HCT116 (cell line): ENCODE results near the gene RFTN1. TPM values are rescaled to one million over a fixed set of nuclear protein-coding genes. Genes with fewer than 3 reads are reported as not detected.
A peak's percentile ranks its signal among the peaks of the same experiment; 100 is the strongest.

Source experiments
- ATAC-seq: fragments of 200-7000 bp; cut with Tn5 transposase; 2 replicates; pipeline ENCODE4 v1.9.1; 2020; ENCODE audit warnings: mild to moderate bottlenecking, moderate library complexity
- BruUV-seq: library from RNA; stranded (reverse); fragments of 400-500 nt; replicated peaks from 2 replicates; lab custom pipeline; 2021; lab: Mats Ljungman, UMichigan
- CTCF ChIA-PET: fragments of 300-600 bp; sonication (Branson Sonifier 250); formaldehyde crosslinking; loops from one replicate; lab custom pipeline; 2021; ENCODE audit warnings: antibody characterized with exemption; lab: Charles Lee
- POLR2A ChIA-PET: fragments of 300-600, 350-600 bp; sonication (Branson Sonifier 250); formaldehyde crosslinking; loops from one replicate; lab custom pipeline; 2021; ENCODE audit warnings: antibody characterized with exemption; lab: Charles Lee
- RAD21 ChIA-PET, 2 experiments: fragments of 300-600 bp; sonication (Branson Sonifier 250); formaldehyde crosslinking; loops; one replicate each; lab custom pipeline; 2023; ENCODE audit warnings: low total read pairs in 2 of 2; ENCODE audit not compliant: uncharacterized antibody in 2 of 2, unreplicated experiment in 2 of 2, low non-redundant PET in 1 of 2; lab: Charles Lee
- DNase-seq: peaks from one replicate; pipeline ENCODE4 v3.0.0-alpha.2; 2010; ENCODE audit warnings: low read depth, low spot score
- H2AFZ ChIP-seq: fragments of 200-600 bp; shearing (Covaris generic), sonication (generic); 2 replicates; pipeline ENCODE4 v1.6.1; 2017; ENCODE audit warnings: low read depth, mixed run types, mixed read lengths, antibody characterized with exemption, low read length; ENCODE audit not compliant: poor library complexity, severe bottlenecking
- H3K27ac ChIP-seq: 2 replicates; pipeline ENCODE4 v1.5.1; 2012; ENCODE audit warnings: low read depth, low read length
- H3K27me3 ChIP-seq: fragments of 200-600 bp; sonication (generic); 2 replicates; pipeline ENCODE4 v1.6.1; 2016; ENCODE audit warnings: mixed run types, low read length, mixed read lengths; ENCODE audit not compliant: insufficient read depth
- H3K36me3 ChIP-seq, 2 experiments: fragments of 200-500 bp in 1 of 2; fragments of 200-600 bp in 1 of 2; sonication (Bioruptor generic) in 1 of 2; sonication (generic) in 1 of 2; 2 replicates each; pipeline versions ENCODE4 v1.5.1 to v1.6.1; 2014 to 2016; ENCODE audit warnings: low read length in 2 of 2, inconsistent platforms in 1 of 2, mixed read lengths in 1 of 2, mixed run types in 1 of 2; ENCODE audit not compliant: insufficient read depth in 2 of 2, control insufficient read depth in 1 of 2
- H3K4me1 ChIP-seq, 2 experiments: fragments of 200-600 bp in 1 of 2; sonication (generic) in 1 of 2; 2 replicates each; pipeline versions ENCODE4 v1.5.1 to v1.6.1; 2012 to 2017; ENCODE audit warnings: low read length in 2 of 2, inconsistent platforms in 1 of 2, mild to moderate bottlenecking in 1 of 2, mixed read lengths in 1 of 2, mixed run types in 1 of 2, moderate library complexity in 1 of 2; ENCODE audit not compliant: insufficient read depth in 2 of 2, control insufficient read depth in 1 of 2
- H3K4me2 ChIP-seq: fragments of 200-600 bp; sonication (generic); 2 replicates; pipeline ENCODE4 v1.6.1; 2017; ENCODE audit warnings: mixed run types, low read length, mixed read lengths
- H3K4me3 ChIP-seq, 2 experiments: fragments of 200-600 bp in 1 of 2; sonication (generic) in 1 of 2; replicated peaks in 1 of 2; 2 replicates each; pipeline ENCODE4 v1.5.1; 2011 to 2016; ENCODE audit warnings: low read length in 2 of 2, control low read depth in 1 of 2, low read depth in 1 of 2, mild to moderate bottlenecking in 1 of 2, mixed read lengths in 1 of 2, mixed run types in 1 of 2
- H3K79me2 ChIP-seq: fragments of 200-600 bp; sonication (generic); 2 replicates; pipeline ENCODE4 v1.6.1; 2017; ENCODE audit warnings: mild to moderate bottlenecking, mixed run types, low read length, moderate library complexity, mixed read lengths; ENCODE audit not compliant: insufficient read depth
- H3K9ac ChIP-seq: fragments of 200-600 bp; sonication (generic); 2 replicates; pipeline ENCODE4 v1.6.1; 2016; ENCODE audit warnings: low read length, mixed read lengths
- H3K9me2 ChIP-seq: fragments of 200-600 bp; sonication (generic), shearing (Covaris generic); 2 replicates; pipeline ENCODE4 v1.6.1; 2017; ENCODE audit warnings: mixed run types, mild to moderate bottlenecking, moderate library complexity; ENCODE audit not compliant: insufficient read depth
- H3K9me3 ChIP-seq, 2 experiments: fragments of 200-500 bp in 1 of 2; fragments of 200-600 bp in 1 of 2; sonication (Bioruptor generic) in 1 of 2; sonication (generic) in 1 of 2; 2 replicates each; pipeline ENCODE4 v1.6.1; 2014 to 2017; ENCODE audit warnings: low read length in 2 of 2, mixed read lengths in 2 of 2, inconsistent platforms in 1 of 2, low read depth in 1 of 2, mild to moderate bottlenecking in 1 of 2, mixed run types in 1 of 2, moderate library complexity in 1 of 2; ENCODE audit not compliant: control insufficient read depth in 1 of 2, insufficient read depth in 1 of 2
- H4K20me1 ChIP-seq: fragments of 200-600 bp; sonication (generic), shearing (Covaris generic); 2 replicates; pipeline ENCODE4 v1.6.1; 2017; ENCODE audit warnings: mixed run types, mild to moderate bottlenecking, moderate library complexity; ENCODE audit not compliant: insufficient read depth
- CEBPB ChIP-seq: IDR thresholded peaks from 2 replicates; pipeline ENCODE4 v1.6.1; 2012; ENCODE audit warnings: low read depth
- EGR1 ChIP-seq: IDR thresholded peaks from 2 replicates; pipeline ENCODE4 v1.6.1; 2012; ENCODE audit warnings: low read depth
- ELF1 ChIP-seq: IDR thresholded peaks from 2 replicates; pipeline ENCODE4 v1.6.1; 2012; ENCODE audit warnings: low read depth, borderline replicate concordance
- EZH2 ChIP-seq: fragments of 200-600 bp; sonication (generic); IDR thresholded peaks from 2 replicates; pipeline ENCODE4 v1.6.1; 2017; ENCODE audit warnings: antibody characterized with exemption, mixed run types
- EZH2phosphoT487 ChIP-seq: fragments of 200-600 bp; IDR thresholded peaks from 2 replicates; pipeline ENCODE4 v1.6.1; 2018; ENCODE audit warnings: antibody characterized with exemption, borderline replicate concordance
- FOSL1 ChIP-seq: IDR thresholded peaks from 2 replicates; pipeline ENCODE4 v1.6.1; 2012; ENCODE audit warnings: low read depth
- JUND ChIP-seq: IDR thresholded peaks from 2 replicates; pipeline ENCODE4 v1.6.1; 2012
- POLR2A ChIP-seq: IDR thresholded peaks from 2 replicates; pipeline ENCODE4 v1.7.0; 2011; ENCODE audit warnings: borderline replicate concordance; ENCODE audit not compliant: insufficient read depth, insufficient read length; ENCODE audit errors: extremely low read depth
- POLR2AphosphoS5 ChIP-seq: IDR thresholded peaks from 2 replicates; pipeline ENCODE4 v1.6.1; 2011; ENCODE audit warnings: mild to moderate bottlenecking, low read depth, low read length, moderate library complexity
- SIN3A ChIP-seq: IDR thresholded peaks from 2 replicates; pipeline ENCODE4 v1.6.1; 2012; ENCODE audit warnings: low read depth
- SP1 ChIP-seq: IDR thresholded peaks from 2 replicates; pipeline ENCODE4 v1.6.1; 2012; ENCODE audit warnings: low read depth
- SRF ChIP-seq: IDR thresholded peaks from 2 replicates; pipeline ENCODE4 v1.6.1; 2012; ENCODE audit warnings: low read depth
- YY1 ChIP-seq: IDR thresholded peaks from 2 replicates; pipeline ENCODE4 v1.6.1; 2011; ENCODE audit warnings: low read length, low read depth, moderate library complexity, mild to moderate bottlenecking; ENCODE audit not compliant: insufficient replicate concordance; ENCODE audit errors: extremely low read depth
- ZFX ChIP-seq: fragments of 450-650 bp; IDR thresholded peaks from 2 replicates; pipeline ENCODE4 v1.6.1; 2017
- ZNF274 ChIP-seq: fragments of 200-500 bp; sonication (Bioruptor generic); IDR thresholded peaks from 2 replicates; pipeline ENCODE4 v1.6.1; 2014; ENCODE audit warnings: mild to moderate bottlenecking, low read depth, low read length, inconsistent platforms
- intact Hi-C: fragments of 100-400 bp; cut with micrococcal nuclease; formaldehyde crosslinking; loops from 2 replicates; pipeline ENCODE4 v1.10.0; 2022
- total RNA-seq: library from RNA; stranded (reverse); gene quantifications from one replicate; pipeline ENCODE4 v1.2.1, GENCODE V29; 2021; ENCODE audit not compliant: unreplicated experiment
- TF ChIP-seq, protein P1 (sequence below): IDR thresholded peaks from 2 replicates; pipeline ENCODE4 v1.6.1; 2012
- TF ChIP-seq, protein P2 (sequence below), 3 experiments: fragments of 200-600 bp in 1 of 3; sonication (generic) in 1 of 3; IDR thresholded peaks in 2 of 3; conservative IDR thresholded peaks in 1 of 3; 2 replicates each; pipeline ENCODE4 v1.5.1; 2012 to 2017; ENCODE audit warnings: low read depth in 2 of 3, low read length in 2 of 3, antibody characterized with exemption in 1 of 3, borderline replicate concordance in 1 of 3, control low read depth in 1 of 3, mild to moderate bottlenecking in 1 of 3, mixed read lengths in 1 of 3, mixed run types in 1 of 3, moderate library complexity in 1 of 3; ENCODE audit not compliant: insufficient read depth in 1 of 3
- TF ChIP-seq, protein P3 (sequence below): IDR thresholded peaks from 2 replicates; pipeline ENCODE4 v1.6.1; 2012; ENCODE audit warnings: low read depth
- TF ChIP-seq, protein P4 (sequence below): IDR thresholded peaks from 2 replicates; pipeline ENCODE4 v1.6.1; 2011; ENCODE audit warnings: mild to moderate bottlenecking, low read length, moderate library complexity; ENCODE audit not compliant: insufficient replicate concordance; ENCODE audit errors: extremely low read depth
- TF ChIP-seq, protein P5 (sequence below): IDR thresholded peaks from 2 replicates; pipeline ENCODE4 v1.6.1; 2012

RFTN1 gene
- total RNA-seq, 1 experiment from 2014 or later = 3.9 TPM

DNA sequence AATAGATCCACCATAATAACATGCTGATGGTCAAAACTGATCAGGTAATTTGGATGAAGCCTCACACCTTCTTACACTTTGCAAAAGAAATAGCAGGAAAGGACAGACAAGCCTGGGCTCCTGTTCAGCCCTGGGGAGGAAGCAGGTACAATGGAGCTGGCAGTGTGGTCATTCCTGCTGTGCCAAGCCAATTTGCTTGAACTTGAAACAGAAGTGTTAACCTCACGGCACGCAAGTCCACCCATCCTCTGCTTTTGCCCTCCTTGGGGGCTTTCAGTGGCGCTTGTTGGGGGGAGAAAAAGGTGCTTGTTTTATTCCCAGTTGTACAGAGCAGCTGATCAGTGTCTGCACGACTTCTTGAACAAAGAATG, 36.8 kb upstream of the RFTN1 start:
- no TSS peak for BruUV-seq
- H3K9ac ChIP-seq = no peak overlapping the region
- ATAC-seq = 0 out of 2 replicates have a peak, but pooled peaks have one; percentile 12

More for the DNA sequence above, 36.8 kb upstream of the RFTN1 start:
- no peak overlapping the region for H3K4me3 ChIP-seq
- H3K4me1 ChIP-seq = peaks cover 0 to 3% of the 10 kb centered on the region in 2 experiments; a peak in 1 of 4 replicates
- no peaks in the 10 kb centered on the region for H3K36me3 ChIP-seq
- POLR2A ChIA-PET = interaction anchor here (1.9 kb wide), 1 partner anchor 23 kb away, joined by 4 read pairs; no protein-coding TSS in a partner anchor
- DNase-seq = no peak
- CTCF ChIA-PET = interaction anchor here (0.6 to 3.4 kb wide), 6 partner anchors 14 to 285 kb away, joined by 3 to 38 read pairs (median 4); partner anchors contain the start of gene OXNAD1
- peak overlapping the region; percentile 38 for H3K4me2 ChIP-seq
- H3K9me2 ChIP-seq = no peaks in the 10 kb centered on the region
- H3K27ac ChIP-seq = no peak overlapping the region
- H3K79me2 ChIP-seq = no peaks in the 10 kb centered on the region
- TF ChIP-seq, protein P1, sequence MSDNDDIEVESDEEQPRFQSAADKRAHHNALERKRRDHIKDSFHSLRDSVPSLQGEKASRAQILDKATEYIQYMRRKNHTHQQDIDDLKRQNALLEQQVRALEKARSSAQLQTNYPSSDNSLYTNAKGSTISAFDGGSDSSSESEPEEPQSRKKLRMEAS = no peak
- no peak for TF ChIP-seq POLR2A
- no peak for TF ChIP-seq EZH2
- no peak for TF ChIP-seq FOSL1
- TF ChIP-seq ZNF274 = no peak
- no peak for TF ChIP-seq POLR2AphosphoS5
- TF ChIP-seq SIN3A = no peak
- TF ChIP-seq, protein P2, sequence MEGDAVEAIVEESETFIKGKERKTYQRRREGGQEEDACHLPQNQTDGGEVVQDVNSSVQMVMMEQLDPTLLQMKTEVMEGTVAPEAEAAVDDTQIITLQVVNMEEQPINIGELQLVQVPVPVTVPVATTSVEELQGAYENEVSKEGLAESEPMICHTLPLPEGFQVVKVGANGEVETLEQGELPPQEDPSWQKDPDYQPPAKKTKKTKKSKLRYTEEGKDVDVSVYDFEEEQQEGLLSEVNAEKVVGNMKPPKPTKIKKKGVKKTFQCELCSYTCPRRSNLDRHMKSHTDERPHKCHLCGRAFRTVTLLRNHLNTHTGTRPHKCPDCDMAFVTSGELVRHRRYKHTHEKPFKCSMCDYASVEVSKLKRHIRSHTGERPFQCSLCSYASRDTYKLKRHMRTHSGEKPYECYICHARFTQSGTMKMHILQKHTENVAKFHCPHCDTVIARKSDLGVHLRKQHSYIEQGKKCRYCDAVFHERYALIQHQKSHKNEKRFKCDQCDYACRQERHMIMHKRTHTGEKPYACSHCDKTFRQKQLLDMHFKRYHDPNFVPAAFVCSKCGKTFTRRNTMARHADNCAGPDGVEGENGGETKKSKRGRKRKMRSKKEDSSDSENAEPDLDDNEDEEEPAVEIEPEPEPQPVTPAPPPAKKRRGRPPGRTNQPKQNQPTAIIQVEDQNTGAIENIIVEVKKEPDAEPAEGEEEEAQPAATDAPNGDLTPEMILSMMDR (IDR thresholded peaks at IDR 0.05 in 2 of 3, conservative IDR thresholded peaks at IDR 0.05 in 1 of 3; ENCODE audit: borderline replicate concordance in 1 of 3, insufficient read depth in 1 of 3, low read depth in 2 of 3, low read length in 2 of 3) = no peak
- TF ChIP-seq, protein P3, sequence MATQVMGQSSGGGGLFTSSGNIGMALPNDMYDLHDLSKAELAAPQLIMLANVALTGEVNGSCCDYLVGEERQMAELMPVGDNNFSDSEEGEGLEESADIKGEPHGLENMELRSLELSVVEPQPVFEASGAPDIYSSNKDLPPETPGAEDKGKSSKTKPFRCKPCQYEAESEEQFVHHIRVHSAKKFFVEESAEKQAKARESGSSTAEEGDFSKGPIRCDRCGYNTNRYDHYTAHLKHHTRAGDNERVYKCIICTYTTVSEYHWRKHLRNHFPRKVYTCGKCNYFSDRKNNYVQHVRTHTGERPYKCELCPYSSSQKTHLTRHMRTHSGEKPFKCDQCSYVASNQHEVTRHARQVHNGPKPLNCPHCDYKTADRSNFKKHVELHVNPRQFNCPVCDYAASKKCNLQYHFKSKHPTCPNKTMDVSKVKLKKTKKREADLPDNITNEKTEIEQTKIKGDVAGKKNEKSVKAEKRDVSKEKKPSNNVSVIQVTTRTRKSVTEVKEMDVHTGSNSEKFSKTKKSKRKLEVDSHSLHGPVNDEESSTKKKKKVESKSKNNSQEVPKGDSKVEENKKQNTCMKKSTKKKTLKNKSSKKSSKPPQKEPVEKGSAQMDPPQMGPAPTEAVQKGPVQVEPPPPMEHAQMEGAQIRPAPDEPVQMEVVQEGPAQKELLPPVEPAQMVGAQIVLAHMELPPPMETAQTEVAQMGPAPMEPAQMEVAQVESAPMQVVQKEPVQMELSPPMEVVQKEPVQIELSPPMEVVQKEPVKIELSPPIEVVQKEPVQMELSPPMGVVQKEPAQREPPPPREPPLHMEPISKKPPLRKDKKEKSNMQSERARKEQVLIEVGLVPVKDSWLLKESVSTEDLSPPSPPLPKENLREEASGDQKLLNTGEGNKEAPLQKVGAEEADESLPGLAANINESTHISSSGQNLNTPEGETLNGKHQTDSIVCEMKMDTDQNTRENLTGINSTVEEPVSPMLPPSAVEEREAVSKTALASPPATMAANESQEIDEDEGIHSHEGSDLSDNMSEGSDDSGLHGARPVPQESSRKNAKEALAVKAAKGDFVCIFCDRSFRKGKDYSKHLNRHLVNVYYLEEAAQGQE = no peak
- TF ChIP-seq SRF = no peak
- TF ChIP-seq, protein P4, sequence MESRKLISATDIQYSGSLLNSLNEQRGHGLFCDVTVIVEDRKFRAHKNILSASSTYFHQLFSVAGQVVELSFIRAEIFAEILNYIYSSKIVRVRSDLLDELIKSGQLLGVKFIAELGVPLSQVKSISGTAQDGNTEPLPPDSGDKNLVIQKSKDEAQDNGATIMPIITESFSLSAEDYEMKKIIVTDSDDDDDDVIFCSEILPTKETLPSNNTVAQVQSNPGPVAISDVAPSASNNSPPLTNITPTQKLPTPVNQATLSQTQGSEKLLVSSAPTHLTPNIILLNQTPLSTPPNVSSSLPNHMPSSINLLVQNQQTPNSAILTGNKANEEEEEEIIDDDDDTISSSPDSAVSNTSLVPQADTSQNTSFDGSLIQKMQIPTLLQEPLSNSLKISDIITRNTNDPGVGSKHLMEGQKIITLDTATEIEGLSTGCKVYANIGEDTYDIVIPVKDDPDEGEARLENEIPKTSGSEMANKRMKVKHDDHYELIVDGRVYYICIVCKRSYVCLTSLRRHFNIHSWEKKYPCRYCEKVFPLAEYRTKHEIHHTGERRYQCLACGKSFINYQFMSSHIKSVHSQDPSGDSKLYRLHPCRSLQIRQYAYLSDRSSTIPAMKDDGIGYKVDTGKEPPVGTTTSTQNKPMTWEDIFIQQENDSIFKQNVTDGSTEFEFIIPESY = no peak
- TF ChIP-seq EZH2phosphoT487 = no peak
- TF ChIP-seq ZFX = no peak
- TF ChIP-seq JUND = no peak
- TF ChIP-seq, protein P5, sequence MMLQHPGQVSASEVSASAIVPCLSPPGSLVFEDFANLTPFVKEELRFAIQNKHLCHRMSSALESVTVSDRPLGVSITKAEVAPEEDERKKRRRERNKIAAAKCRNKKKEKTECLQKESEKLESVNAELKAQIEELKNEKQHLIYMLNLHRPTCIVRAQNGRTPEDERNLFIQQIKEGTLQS = no peak
- no peak for TF ChIP-seq ELF1
- TF ChIP-seq SP1 = no peak
- no peak for TF ChIP-seq CEBPB
- TF ChIP-seq EGR1 = no peak
- no peak for TF ChIP-seq YY1
- no peaks in the 10 kb centered on the region; the same call in 1 of the 2 replicates for H3K27me3 ChIP-seq
- RAD21 ChIA-PET = interaction anchor here (0.9 to 2.1 kb wide), 2 partner anchors 260 to 372 kb away, joined by 3 to 9 read pairs; no protein-coding TSS in a partner anchor
- H3K9me3 ChIP-seq = no peaks in the 10 kb centered on the region
- no peaks in the 10 kb centered on the region for H4K20me1 ChIP-seq
- intact Hi-C loops = loop anchor here (1.0 to 5.0 kb wide), 4 partner anchors 260 to 503 kb away; no protein-coding TSS in a partner anchor
- H2AFZ ChIP-seq = peak overlapping the region; percentile 55
